ENCODE data around the gene UNKL.

The UNKL gene

DNA sequence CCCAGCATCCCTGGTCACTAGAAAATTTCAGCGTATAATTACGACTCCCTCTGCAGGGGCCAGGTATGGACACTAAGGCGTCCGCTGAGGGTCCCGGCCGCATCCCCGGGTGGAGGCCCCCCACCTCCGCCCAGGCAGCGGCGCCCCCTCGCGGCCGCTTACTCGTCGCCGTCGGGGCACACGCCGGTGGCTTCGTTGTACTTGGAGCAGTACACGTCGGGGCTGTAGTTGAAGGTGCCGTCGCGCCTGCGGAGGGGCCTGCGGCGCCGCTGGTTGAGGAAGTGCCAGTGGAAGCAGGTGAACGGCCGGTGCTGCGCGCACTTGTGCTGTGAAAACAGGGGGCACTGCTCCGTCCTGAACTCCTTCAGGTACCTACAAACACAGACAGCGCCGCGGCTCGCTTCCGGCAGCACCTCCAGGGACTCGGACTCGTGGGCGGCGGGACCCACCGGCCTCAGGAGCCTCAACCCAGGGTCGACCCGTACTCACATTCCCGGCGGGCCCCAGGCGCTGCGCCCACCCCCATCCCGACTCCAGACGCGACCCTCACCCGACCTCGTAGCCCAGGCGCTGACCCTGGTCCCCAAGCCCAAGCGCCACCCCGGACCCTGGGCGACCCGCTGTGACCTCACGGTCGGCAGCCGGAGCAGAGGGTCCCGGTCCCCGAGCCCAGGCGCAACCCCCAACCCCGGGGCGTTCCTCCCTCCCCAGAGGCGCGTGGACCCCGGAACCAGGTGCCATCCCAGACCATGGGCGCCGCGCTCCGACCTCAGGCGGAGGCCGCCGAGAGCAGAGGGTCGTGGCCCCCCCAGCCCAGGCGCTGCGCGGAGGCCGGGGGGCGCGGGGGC, 596 bp downstream of the UNKL start:
- TF ChIP-seq, protein P1, sequence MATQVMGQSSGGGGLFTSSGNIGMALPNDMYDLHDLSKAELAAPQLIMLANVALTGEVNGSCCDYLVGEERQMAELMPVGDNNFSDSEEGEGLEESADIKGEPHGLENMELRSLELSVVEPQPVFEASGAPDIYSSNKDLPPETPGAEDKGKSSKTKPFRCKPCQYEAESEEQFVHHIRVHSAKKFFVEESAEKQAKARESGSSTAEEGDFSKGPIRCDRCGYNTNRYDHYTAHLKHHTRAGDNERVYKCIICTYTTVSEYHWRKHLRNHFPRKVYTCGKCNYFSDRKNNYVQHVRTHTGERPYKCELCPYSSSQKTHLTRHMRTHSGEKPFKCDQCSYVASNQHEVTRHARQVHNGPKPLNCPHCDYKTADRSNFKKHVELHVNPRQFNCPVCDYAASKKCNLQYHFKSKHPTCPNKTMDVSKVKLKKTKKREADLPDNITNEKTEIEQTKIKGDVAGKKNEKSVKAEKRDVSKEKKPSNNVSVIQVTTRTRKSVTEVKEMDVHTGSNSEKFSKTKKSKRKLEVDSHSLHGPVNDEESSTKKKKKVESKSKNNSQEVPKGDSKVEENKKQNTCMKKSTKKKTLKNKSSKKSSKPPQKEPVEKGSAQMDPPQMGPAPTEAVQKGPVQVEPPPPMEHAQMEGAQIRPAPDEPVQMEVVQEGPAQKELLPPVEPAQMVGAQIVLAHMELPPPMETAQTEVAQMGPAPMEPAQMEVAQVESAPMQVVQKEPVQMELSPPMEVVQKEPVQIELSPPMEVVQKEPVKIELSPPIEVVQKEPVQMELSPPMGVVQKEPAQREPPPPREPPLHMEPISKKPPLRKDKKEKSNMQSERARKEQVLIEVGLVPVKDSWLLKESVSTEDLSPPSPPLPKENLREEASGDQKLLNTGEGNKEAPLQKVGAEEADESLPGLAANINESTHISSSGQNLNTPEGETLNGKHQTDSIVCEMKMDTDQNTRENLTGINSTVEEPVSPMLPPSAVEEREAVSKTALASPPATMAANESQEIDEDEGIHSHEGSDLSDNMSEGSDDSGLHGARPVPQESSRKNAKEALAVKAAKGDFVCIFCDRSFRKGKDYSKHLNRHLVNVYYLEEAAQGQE (IDR thresholded peaks at IDR 0.05; ENCODE audit: insufficient read depth in 1 of 2, low read depth in 2 of 2, low read length in 2 of 2): no peak
- TF ChIP-seq TAF1 (IDR thresholded peaks at IDR 0.05; ENCODE audit: borderline replicate concordance, insufficient read depth, low read length) (no peak), POLR2AphosphoS5 (IDR thresholded peaks at IDR 0.05; ENCODE audit: low read depth, low read length) (no peak), SIN3A (IDR thresholded peaks at IDR 0.05; ENCODE audit: borderline replicate concordance, insufficient read depth, low read length) (no peak), FOXP2 (optimal IDR thresholded peaks at IDR 0.05; ENCODE audit: borderline replicate concordance, extremely low read depth, extremely low read length, insufficient read depth) (no peak)

DNA sequence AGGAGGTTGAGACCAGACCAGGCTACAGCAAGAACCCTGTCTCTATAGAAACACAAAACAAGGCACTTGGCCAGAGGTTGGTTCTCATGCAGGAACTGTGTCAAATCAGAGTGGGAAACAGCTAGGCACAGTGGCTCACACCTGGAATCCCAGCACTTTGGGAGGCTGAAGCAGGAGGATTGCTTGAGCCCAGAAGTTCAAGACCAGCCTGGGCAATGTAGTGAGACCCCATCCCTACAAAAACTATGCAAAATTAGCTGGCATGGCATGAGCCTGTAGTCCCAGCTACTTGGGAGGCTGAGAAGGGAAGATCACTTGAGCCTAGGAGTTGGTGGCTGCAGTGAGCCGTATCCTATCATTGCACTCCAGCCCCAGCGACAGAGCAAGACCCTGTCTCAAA, 1.7 kb downstream of the UNKL start:
- TF ChIP-seq SIN3A (IDR thresholded peaks at IDR 0.05; ENCODE audit: borderline replicate concordance, insufficient read depth, low read length) (no peak), TAF1 (IDR thresholded peaks at IDR 0.05; ENCODE audit: borderline replicate concordance, insufficient read depth, low read length) (no peak), FOXP2 (optimal IDR thresholded peaks at IDR 0.05; ENCODE audit: borderline replicate concordance, extremely low read depth, extremely low read length, insufficient read depth) (no peak), POLR2AphosphoS5 (IDR thresholded peaks at IDR 0.05; ENCODE audit: low read depth, low read length) (no peak)
- TF ChIP-seq, protein P1 (IDR thresholded peaks at IDR 0.05; ENCODE audit: insufficient read depth in 1 of 2, low read depth in 2 of 2, low read length in 2 of 2): no peak

DNA sequence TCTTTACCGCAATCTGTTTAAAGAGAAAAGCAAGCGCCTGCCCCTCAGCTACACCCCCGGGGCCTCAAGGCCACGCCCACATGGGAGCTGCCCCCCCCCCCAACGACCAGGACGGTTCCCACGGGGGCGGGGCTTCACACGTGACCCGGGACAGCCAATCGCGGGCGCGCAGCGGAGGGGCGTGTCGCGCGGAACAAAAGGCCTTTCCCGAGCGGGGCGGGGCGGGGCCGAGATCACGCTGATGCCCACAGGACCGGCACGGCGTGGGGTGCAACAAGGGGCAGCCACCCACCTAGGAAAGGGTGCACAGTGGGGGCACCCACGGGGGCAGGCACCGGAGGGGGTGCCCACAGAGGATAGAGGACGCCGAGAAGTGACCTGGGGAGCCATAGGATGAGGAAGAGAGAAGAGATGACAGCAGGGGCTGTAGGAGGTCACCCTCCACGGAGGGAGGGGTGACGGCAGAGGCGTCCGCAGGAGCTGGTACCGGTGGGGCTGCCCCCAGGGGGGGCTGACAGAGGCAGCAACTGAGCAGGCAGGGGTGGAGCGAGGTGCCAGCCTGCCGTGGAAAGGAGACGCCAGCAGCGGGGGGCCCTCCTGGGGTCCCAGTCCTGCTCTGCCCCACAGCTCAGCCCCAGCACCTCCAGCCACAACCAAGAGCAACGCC, 6.2 kb downstream of the UNKL start:
- TF ChIP-seq POLR2AphosphoS5 (IDR thresholded peaks at IDR 0.05; ENCODE audit: low read depth, low read length) (no peak), TAF1 (IDR thresholded peaks at IDR 0.05; ENCODE audit: borderline replicate concordance, insufficient read depth, low read length) (no peak), FOXP2 (optimal IDR thresholded peaks at IDR 0.05; ENCODE audit: borderline replicate concordance, extremely low read depth, extremely low read length, insufficient read depth) (no peak), SIN3A (IDR thresholded peaks at IDR 0.05; ENCODE audit: borderline replicate concordance, insufficient read depth, low read length) (no peak)
- TF ChIP-seq, protein P1 (IDR thresholded peaks at IDR 0.05; ENCODE audit: insufficient read depth in 1 of 2, low read depth in 2 of 2, low read length in 2 of 2): no peak

DNA sequence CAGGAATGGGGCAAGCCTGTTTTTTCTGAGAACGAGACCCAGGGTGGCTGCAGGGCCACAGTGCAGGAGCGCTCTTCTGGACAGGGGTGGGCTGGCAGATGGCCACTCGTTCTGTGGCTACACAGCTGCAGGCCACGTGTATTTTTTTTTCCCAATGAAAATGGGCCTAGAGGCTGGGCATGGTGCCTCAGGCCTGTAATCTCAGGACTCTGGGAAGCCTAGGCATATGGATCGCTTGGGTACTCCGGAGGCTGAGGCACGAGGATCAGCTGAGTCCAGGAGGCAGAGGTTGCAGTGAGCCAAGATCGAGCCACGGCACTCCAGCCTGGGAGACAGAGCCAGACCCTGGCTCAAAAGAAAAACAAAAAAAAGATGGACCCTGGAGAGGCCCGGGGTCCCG, 6.8 kb downstream of the UNKL start:
- TF ChIP-seq FOXP2 (optimal IDR thresholded peaks at IDR 0.05; ENCODE audit: borderline replicate concordance, extremely low read depth, extremely low read length, insufficient read depth) (no peak), POLR2AphosphoS5 (IDR thresholded peaks at IDR 0.05; ENCODE audit: low read depth, low read length) (no peak), SIN3A (IDR thresholded peaks at IDR 0.05; ENCODE audit: borderline replicate concordance, insufficient read depth, low read length) (no peak), TAF1 (IDR thresholded peaks at IDR 0.05; ENCODE audit: borderline replicate concordance, insufficient read depth, low read length) (no peak)
- TF ChIP-seq, protein P1 (IDR thresholded peaks at IDR 0.05; ENCODE audit: insufficient read depth in 1 of 2, low read depth in 2 of 2, low read length in 2 of 2): no peak
